Measurements from ENCODE around the gene MRTFB. TPM values are rescaled to one million over a fixed set of nuclear protein-coding genes. Genes with fewer than 3 reads are reported as not detected.

Gene MRTFB
- polyA plus RNA-seq, 3 donors from 2014 or later: 2.1 to 3.6 (median 3.6) TPM

DNA sequence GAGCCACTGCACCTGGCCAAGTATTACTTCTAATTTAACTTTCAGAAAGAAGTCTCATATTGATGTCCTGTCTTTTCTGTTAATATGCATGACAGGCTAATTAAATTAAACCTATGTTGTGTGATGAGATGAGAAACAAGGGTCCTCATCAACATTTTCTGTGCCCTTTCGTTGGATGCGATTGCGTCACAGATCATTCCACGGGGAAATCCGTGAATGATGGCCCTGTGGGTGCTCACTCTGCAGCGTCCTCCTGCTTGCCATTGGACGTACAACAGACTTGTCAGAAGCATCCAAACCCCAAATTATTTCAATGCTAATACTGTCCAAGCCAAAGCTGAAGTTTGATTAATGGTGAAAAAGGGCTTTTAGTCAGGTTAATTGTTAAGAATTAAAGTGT lies 197.0 kb downstream of the MRTFB start:
- Mint-ChIP-seq H3K4me1 (no peaks in the 10 kb centered on the region), H3K9me3 (peaks cover 3 to 19% (median 13%) of the 10 kb centered on the region in 6 donors), H3K4me3 (no peak overlapping the region), H3K27me3 (ENCODE audit: low read depth in 3 of 3) (peaks cover 3 to 8% (median 5%) of the 10 kb centered on the region in 3 donors), H3K27ac (no peak overlapping the region), H3K36me3 (peaks cover 13 to 38% (median 25%) of the 10 kb centered on the region in 3 donors)
- DNase-seq: no peak

DNA sequence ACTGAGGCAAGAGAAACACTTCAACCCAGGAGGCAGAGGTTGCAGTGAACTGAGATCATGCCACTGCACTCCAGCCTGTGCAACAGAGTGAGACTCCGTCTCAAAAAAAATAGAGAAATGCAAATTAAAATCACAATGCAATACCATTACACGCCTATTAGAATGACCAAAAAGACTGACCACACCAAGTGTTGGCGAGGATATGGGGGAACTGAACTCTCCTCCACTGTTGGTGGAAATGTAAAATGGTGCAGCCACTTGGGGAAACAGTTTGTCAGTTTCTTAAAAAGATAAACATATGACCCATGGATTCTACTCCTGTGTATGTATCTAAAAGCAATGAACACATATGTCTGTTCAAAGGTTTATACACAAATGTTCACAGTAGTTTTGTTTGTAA lies 204.8 kb downstream of the MRTFB start:
- Mint-ChIP-seq H3K27me3 (ENCODE audit: low read depth in 3 of 3) (peaks cover 2 to 16% (median 3%) of the 10 kb centered on the region in 3 donors), H3K9me3 (peaks cover 0 to 4% (median 0%) of the 10 kb centered on the region in 6 donors), H3K27ac (no peak overlapping the region), H3K4me3 (no peak overlapping the region), H3K36me3 (no peaks in the 10 kb centered on the region), H3K4me1 (no peaks in the 10 kb centered on the region)
- DNase-seq: no peak

DNA sequence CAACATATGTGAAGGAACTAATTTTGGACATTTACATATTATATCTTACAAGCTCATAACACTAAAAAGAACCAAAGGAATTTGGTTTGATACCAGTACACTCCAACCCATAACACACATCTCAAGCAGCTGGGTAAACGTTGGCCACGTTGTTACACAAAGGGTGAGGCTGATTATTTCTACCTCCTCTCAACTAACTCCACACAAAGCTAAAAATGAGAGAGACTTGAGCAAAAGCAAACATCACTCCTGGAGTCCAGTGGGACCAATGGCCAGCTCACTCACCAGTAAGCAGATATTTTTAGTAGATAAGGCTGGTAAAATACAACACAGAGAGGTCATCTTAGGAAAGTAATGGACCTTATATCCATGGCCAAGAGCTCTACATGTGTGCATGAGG lies 207.6 kb downstream of the MRTFB start:
- H3K9me3 Mint-ChIP-seq: peaks cover 0 to 2% (median 0%) of the 10 kb centered on the region in 6 donors
- no peak overlapping the region for H3K4me3 Mint-ChIP-seq
- no peaks in the 10 kb centered on the region for H3K36me3 Mint-ChIP-seq
- peaks cover 2 to 12% (median 2%) of the 10 kb centered on the region in 3 donors for H3K27me3 Mint-ChIP-seq (ENCODE audit: low read depth in 3 of 3)
- no peaks in the 10 kb centered on the region for H3K4me1 Mint-ChIP-seq
- no peak overlapping the region for H3K27ac Mint-ChIP-seq
- no peak for DNase-seq

DNA sequence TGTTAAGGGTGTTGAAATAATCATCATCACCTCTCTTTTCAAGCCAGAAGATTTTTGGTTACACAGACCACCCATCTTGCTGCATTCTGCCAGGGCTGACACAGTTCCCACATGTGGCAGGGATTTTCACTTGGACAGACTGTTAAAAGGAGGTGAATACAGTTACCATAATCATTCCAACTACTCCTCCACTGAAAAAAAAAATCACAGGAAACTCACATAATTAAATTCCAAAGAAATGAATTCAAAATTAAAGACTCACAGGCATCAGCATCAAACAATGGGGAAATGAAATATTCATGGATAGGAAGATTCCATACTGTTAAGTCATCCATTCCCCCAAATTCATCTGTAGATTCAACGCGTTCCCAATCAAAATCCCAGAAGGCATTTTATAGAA lies 209.4 kb downstream of the MRTFB start:
- H3K9me3 Mint-ChIP-seq: no peaks in the 10 kb centered on the region
- H3K4me1 Mint-ChIP-seq: peaks cover 8 to 12% of the 10 kb centered on the region in 2 donors
- no peak overlapping the region for H3K27ac Mint-ChIP-seq
- H3K36me3 Mint-ChIP-seq: no peaks in the 10 kb centered on the region
- no peak for DNase-seq
- peaks cover 10 to 19% (median 15%) of the 10 kb centered on the region in 3 donors for H3K27me3 Mint-ChIP-seq (ENCODE audit: low read depth in 3 of 3)
- no peak overlapping the region for H3K4me3 Mint-ChIP-seq

DNA sequence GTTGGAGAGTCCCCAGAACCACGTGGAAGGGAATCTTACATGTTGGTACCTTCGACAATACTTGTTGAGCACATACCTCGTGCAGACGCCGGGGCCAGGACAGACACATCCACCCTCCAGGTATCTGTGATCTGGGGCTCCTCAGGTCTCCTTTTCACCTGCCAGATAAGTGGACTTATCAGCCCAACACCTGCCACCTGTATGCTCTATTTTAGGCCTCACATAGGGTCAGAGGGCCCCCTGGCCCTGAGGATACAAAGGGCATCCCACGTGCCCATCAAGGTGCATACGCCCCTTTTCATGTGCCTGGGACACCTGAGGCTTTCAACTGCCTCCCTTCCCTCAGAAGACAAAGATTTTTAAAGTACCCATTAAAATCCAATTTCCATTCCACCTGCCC lies 212.7 kb downstream of the MRTFB start:
- DNase-seq: no peak
- Mint-ChIP-seq H3K4me1 (peaks cover 21 to 24% of the 10 kb centered on the region in 2 donors), H3K27ac (no peak overlapping the region), H3K36me3 (no peaks in the 10 kb centered on the region), H3K27me3 (ENCODE audit: low read depth in 3 of 3) (peaks cover 22 to 34% (median 31%) of the 10 kb centered on the region in 3 donors), H3K4me3 (peak overlapping the region in 2 of 5 donors; percentile 21 to 94), H3K9me3 (peaks cover 0 to 3% (median 2%) of the 10 kb centered on the region in 6 donors)

DNA sequence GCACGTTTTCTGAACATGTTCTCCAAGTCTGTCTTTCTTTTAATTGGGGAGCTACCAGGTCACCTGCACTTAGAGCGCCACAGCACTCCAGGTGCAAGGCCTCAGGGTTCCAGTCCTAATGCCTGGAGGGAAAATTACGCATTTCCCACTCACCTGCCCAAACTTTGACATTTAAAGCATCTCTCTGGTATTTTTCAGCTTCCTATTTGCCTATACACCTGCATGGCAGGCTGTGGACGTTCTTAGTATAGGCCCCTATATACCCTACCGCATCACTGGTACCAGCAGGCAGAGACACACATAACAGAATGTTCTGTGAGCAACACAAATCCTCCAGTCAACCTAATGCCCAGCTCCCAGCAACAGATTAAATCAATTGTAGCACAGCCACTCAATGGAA lies 213.3 kb downstream of the MRTFB start:
- Mint-ChIP-seq H3K4me3 (peak overlapping the region; percentile 19 to 97 (median 94)), H3K4me1 (peaks cover 21 to 29% of the 10 kb centered on the region in 2 donors), H3K27me3 (ENCODE audit: low read depth in 3 of 3) (peaks cover 22 to 34% (median 31%) of the 10 kb centered on the region in 3 donors), H3K27ac (peak overlapping the region in 2 of 6 donors; percentile 37 to 75), H3K9me3 (peaks cover 3 to 8% (median 7%) of the 10 kb centered on the region in 6 donors), H3K36me3 (peaks cover 3 to 4% (median 4%) of the 10 kb centered on the region in 3 donors)
- no peak for DNase-seq

DNA sequence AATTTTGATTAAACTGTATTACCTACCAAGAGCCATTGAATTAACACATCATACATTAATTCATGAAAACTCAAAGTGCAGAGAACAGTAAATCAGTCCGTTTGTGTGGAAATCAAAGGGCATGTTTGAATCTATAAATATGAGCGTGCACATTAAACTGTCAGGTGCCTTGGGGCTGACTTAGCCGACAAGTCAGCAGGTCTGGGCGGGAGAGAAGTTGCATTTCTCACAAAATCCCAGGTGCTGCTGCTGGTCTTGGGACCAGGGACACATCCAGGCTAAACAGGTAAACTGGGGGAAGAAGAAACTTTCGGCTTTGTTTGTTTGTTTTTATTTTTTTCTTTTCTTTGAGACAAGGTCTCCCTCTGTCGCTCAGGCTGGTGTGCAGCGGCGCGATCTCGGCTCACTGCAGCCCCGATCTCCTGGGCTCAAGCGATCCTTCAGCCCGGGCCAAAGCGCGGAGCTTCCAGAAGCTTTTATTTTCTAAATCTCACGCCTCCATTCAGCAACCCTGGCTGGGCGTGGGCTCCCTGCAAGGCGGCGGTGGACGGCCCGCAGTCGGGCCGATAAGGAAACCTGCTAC lies 213.9 kb downstream of the MRTFB start:
- H3K9me3 Mint-ChIP-seq: peaks cover 7 to 15% (median 13%) of the 10 kb centered on the region in 6 donors
- peak overlapping the region; percentile 89 to 97 (median 94) for H3K4me3 Mint-ChIP-seq
- peak overlapping the region; percentile 75 to 95 (median 85) for H3K27ac Mint-ChIP-seq
- DNase-seq: no peak
- peaks cover 4 to 5% (median 4%) of the 10 kb centered on the region in 3 donors for H3K36me3 Mint-ChIP-seq
- peaks cover 22 to 34% (median 31%) of the 10 kb centered on the region in 3 donors for H3K27me3 Mint-ChIP-seq (ENCODE audit: low read depth in 3 of 3)
- peaks cover 21 to 29% of the 10 kb centered on the region in 2 donors for H3K4me1 Mint-ChIP-seq

DNA sequence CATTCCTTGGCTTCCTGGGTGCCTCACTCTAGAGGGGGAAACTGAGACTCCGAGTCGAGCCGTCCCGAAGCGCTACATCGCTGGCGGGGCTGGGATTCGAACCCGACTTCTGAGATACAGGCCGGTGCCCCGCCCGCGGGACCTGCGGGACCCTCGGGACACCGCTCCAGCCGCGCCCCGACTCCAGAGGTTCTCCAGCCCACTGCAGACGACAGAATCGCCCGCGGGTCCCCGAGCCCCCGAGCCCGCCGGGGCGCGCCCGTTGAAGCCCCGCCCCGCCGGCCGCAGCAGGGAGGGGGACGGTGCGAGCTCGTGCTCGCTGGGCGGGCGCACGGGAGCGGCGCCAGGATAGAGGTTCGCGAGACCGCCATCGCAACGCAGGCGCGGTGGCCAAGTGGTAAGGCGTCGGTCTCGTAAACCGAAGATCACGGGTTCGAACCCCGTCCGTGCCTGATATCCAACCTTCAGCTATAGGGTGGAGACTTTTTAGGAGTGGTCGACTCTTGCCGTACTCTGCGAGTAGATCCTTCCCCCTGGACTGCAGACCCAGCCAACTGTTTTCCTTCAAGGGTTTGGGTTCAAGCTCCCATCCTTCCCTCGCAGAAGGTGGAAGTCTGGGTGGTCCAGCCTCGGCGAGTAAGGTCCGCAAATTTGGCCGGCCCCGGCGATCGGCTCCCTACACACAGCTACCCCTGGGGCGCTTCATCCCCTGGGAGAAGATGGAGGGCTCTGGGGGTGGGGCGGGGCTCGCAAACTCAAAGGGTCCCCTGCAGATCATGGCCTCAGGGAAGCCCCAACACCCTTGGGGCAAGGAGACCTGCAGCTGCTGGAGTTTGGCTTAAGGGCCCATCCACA lies 214.6 kb downstream of the MRTFB start:
- Mint-ChIP-seq H3K9me3 (peaks cover 7 to 18% (median 15%) of the 10 kb centered on the region in 6 donors), H3K36me3 (peaks cover 4 to 5% (median 4%) of the 10 kb centered on the region in 3 donors), H3K27ac (peak overlapping the region; percentile 75 to 95 (median 85)), H3K4me1 (peaks cover 21 to 29% of the 10 kb centered on the region in 2 donors), H3K27me3 (ENCODE audit: low read depth in 3 of 3) (peaks cover 22 to 34% (median 30%) of the 10 kb centered on the region in 3 donors), H3K4me3 (peak overlapping the region; percentile 89 to 97 (median 94))
- peak; percentile 94 to 95 (median 94) for DNase-seq

DNA sequence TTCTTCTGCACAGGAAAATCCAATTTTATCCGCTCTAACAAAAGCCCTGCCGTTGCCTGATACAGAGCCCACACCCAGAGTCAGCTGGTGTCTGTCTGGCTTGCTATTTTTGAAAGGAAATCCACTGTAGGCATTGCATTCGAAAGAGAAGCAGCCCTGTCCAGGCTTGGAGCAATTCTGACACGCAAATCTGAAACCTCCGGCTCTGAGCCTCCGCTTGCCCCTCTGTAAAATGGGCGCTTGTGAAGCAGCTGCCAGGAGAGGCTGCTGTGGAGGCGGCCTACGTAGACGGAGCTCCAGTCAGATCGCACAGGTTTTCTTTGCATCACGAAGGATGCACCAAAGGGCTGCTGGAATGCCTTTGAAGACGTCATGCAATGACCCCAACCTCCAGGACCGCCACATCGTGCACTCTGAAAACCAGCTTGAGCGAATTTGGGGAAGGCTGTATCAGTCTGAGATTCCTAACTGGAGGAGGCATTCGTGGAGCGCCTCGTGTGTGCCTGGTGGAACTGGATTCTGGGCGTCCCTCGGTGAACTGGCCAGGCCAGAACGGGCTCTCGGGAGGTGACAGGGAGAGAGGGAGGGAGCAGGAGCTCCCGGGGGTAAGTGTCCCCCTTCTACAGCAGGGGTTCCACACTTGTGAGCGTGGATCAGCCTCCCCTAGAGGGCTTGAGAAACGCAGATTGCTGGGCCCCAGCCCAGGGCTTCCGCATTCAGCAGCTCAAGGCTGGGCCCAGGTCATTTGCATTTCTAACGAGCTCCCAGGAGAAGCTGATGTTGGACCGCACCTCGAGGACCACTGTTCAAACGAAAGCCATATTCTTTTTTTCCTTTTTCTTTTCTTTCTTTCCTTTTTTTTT lies 215.5 kb downstream of the MRTFB start:
- H3K36me3 Mint-ChIP-seq: peaks cover 4 to 5% (median 4%) of the 10 kb centered on the region in 3 donors
- H3K27me3 Mint-ChIP-seq (ENCODE audit: low read depth in 3 of 3): peaks cover 22 to 34% (median 30%) of the 10 kb centered on the region in 3 donors
- peak overlapping the region; percentile 75 to 93 (median 78) for H3K27ac Mint-ChIP-seq
- peaks cover 7 to 18% (median 15%) of the 10 kb centered on the region in 6 donors for H3K9me3 Mint-ChIP-seq
- peak; percentile 30 to 52 (median 40) for DNase-seq
- peaks cover 21 to 29% of the 10 kb centered on the region in 2 donors for H3K4me1 Mint-ChIP-seq
- H3K4me3 Mint-ChIP-seq: peak overlapping the region; percentile 87 to 94 (median 92)

DNA sequence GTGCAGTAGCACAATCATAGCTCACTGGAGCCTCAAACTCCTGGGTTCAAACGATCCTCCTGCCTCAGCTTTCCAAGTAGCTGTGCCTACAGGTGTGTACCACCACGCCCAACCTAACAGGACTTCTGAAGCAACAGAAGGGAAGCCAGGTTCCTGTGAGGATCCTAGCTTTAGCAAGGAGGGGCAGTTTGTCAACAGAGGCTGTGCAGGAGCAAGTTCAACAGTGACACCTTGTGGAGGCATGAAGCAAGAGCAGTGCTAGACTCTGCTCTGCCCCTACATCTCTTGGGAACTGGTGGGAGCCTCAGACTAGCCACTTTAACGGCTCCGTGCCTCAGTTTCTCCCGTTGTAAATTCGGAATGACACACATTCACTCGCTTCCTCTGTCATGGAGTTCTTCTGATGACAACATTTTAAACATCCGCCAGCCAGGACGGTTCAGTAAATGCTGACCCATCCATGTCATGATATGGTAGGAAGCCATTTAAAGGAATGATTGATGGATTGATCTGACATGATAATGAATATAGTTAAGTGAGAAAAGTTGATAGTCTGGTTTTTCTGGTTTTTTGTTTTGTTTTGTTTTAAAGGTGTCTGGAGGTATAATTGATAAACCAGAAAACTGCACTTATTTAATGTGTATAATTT lies 218.7 kb downstream of the MRTFB start:
- Mint-ChIP-seq H3K27me3 (ENCODE audit: low read depth in 3 of 3) (peaks cover 21 to 26% (median 24%) of the 10 kb centered on the region in 3 donors), H3K9me3 (peaks cover 7 to 18% (median 15%) of the 10 kb centered on the region in 6 donors), H3K36me3 (peaks cover 4 to 5% (median 4%) of the 10 kb centered on the region in 3 donors), H3K4me3 (peak overlapping the region in 1 of 5 donors; percentile 6), H3K27ac (no peak overlapping the region), H3K4me1 (peaks cover 17 to 23% of the 10 kb centered on the region in 2 donors)
- DNase-seq: peak in 1 of 3 donors; percentile 19

DNA sequence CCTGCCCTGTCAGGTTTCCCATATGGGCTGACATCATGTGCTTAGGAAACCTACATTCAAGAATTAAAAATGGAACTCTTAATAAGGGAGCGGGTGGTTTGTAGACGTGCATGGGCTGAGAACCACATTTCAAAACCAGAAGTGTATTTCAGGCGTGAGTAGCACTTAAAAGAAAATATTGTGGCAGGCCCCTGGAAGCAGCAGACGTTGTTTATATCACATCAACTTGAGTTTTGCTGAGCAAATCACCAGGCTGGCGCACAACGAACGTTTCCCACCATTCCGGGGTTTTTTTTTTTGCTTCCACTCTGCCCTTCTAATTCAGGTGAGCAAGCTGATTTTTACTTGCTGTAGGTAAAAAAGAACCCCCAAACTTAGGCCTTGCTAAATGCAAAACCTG lies 220.2 kb downstream of the MRTFB start:
- Mint-ChIP-seq H3K27ac (no peak overlapping the region), H3K36me3 (peaks cover 4 to 5% (median 4%) of the 10 kb centered on the region in 3 donors), H3K4me3 (no peak overlapping the region), H3K4me1 (peaks cover 8 to 13% of the 10 kb centered on the region in 2 donors), H3K27me3 (ENCODE audit: low read depth in 3 of 3) (peaks cover 7 to 11% (median 9%) of the 10 kb centered on the region in 3 donors), H3K9me3 (peaks cover 7 to 18% (median 15%) of the 10 kb centered on the region in 6 donors)
- no peak for DNase-seq

DNA sequence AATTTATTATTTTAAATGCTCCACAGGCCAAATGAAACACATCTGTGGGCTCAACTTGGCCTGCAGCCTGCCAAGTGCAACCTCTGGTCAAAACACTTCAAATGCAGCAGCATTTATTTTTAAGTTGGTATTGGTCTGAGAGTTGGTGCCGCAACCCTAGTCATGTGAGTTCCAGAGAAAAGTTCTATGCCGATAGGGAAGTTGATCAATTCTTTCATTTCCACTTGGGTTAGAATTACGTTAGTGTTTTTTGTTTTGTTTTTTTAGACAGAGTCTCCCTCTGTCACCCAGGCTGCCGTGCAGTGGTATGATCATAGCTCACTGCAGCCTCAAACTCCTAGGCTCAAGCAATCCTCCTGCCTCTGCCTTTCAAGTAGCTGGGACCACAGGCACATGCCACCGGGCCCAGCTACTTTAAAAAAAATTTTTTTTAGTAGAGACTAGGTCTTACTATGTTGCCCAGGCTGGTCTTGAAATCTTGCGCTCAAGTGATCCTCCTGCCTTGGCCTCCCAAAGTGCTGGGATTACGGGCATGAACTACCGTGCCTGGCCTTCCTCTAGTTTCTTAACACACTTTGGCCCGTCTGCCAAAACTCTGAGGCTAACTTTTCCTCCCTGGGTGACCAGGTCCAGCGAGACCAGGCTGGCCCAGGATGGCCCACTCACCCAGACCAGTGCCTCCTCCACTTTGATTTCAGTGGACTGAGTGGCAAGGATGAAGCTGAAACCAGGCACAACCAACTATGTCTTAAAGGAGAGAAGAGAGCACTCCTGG lies 221.1 kb downstream of the MRTFB start:
- H3K36me3 Mint-ChIP-seq: peaks cover 4 to 5% (median 4%) of the 10 kb centered on the region in 3 donors
- no peak overlapping the region for H3K4me3 Mint-ChIP-seq
- no peak for DNase-seq
- H3K9me3 Mint-ChIP-seq: peaks cover 7 to 18% (median 15%) of the 10 kb centered on the region in 6 donors
- no peak overlapping the region for H3K27ac Mint-ChIP-seq
- peaks cover 0 to 5% (median 5%) of the 10 kb centered on the region in 3 donors for H3K27me3 Mint-ChIP-seq (ENCODE audit: low read depth in 3 of 3)
- peaks cover 3 to 6% of the 10 kb centered on the region in 2 donors for H3K4me1 Mint-ChIP-seq
